ENCODE data around the gene ZNF223. TPM values are rescaled to one million over a fixed set of nuclear protein-coding genes. Genes with fewer than 3 reads are reported as not detected.

The ZNF223 gene
- total RNA-seq (2014; rRNA removed; shearing (Covaris generic)): 4.2 TPM in 2 replicates

GRCh38 chr19:44051650-44052402 lies at the start of gene ZNF223:
TSS of gene ZNF223 (plus strand) at chr19:44052036. CDS start at chr19:44055177, 3,141 bp downstream.
- DNase-seq (ENCODE audit: low spot score): peak; percentile 83

- no peak for DNase-seq (ENCODE audit: low spot score)
Measured at GRCh38 chr19:44002212-44002565, 49.6 kb upstream of the ZNF223 start.

- DNase-seq (ENCODE audit: low spot score): peak; percentile 88
Measured at GRCh38 chr19:44002566-44003460, 49.0 kb upstream of the ZNF223 start, which contains the start of gene ZNF230. TSS of gene ZNF230 (plus strand) at chr19:44002957. CDS start at chr19:44007079, 4,122 bp downstream.

- no peak for DNase-seq (ENCODE audit: low spot score)
Measured at GRCh38 chr19:44003461-44004009, 48.3 kb upstream of the ZNF223 start.

- no peak for DNase-seq (ENCODE audit: low spot score)
Measured at GRCh38 chr19:44005973-44006372, 45.9 kb upstream of the ZNF223 start.

- no peak for DNase-seq (ENCODE audit: low spot score)
Measured at GRCh38 chr19:44007473-44007872, 44.4 kb upstream of the ZNF223 start.

GRCh38 chr19:44010468-44010867 lies 41.4 kb upstream of the ZNF223 start:
- DNase-seq (ENCODE audit: low spot score): no peak

- no peak for DNase-seq (ENCODE audit: low spot score)
Measured at GRCh38 chr19:44019498-44019897, 32.3 kb upstream of the ZNF223 start.

- no peak for DNase-seq (ENCODE audit: low spot score)
Measured at GRCh38 chr19:44021221-44021620, 30.6 kb upstream of the ZNF223 start.

- DNase-seq (ENCODE audit: low spot score): no peak
Measured at GRCh38 chr19:44024900-44025216, 27.0 kb upstream of the ZNF223 start.

GRCh38 chr19:44025217-44025936 lies 26.5 kb upstream of the ZNF223 start, which contains the start of gene ZNF222:
TSS of gene ZNF222 (plus strand) at chr19:44025379. CDS start at chr19:44025437, 58 bp downstream.
- peak; percentile 73 for DNase-seq (ENCODE audit: low spot score)

GRCh38 chr19:44026622-44027021 lies 25.2 kb upstream of the ZNF223 start:
- DNase-seq (ENCODE audit: low spot score): no peak

- no peak for DNase-seq (ENCODE audit: low spot score)
Measured at GRCh38 chr19:44032001-44032610, 19.7 kb upstream of the ZNF223 start.

- DNase-seq (ENCODE audit: low spot score): no peak
Measured at GRCh38 chr19:44042147-44042546, 9.7 kb upstream of the ZNF223 start.

GRCh38 chr19:44050740-44051649 lies 841 bp upstream of the ZNF223 start:
- DNase-seq (ENCODE audit: low spot score): no peak

GRCh38 chr19:44055870-44056269 lies 4.0 kb downstream of the ZNF223 start:
- DNase-seq (ENCODE audit: low spot score): no peak

GRCh38 chr19:44059229-44059628 lies 7.4 kb downstream of the ZNF223 start:
- no peak for DNase-seq (ENCODE audit: low spot score)

- DNase-seq (ENCODE audit: low spot score): no peak
Measured at GRCh38 chr19:44061038-44061437, 9.2 kb downstream of the ZNF223 start.

GRCh38 chr19:44066305-44066704 lies 14.5 kb downstream of the ZNF223 start:
- DNase-seq (ENCODE audit: low spot score): no peak

GRCh38 chr19:44069415-44069814 lies 17.6 kb downstream of the ZNF223 start:
- DNase-seq (ENCODE audit: low spot score): no peak

Measured in H4 (cell line).